Mesendoderm (in vitro differentiated cells): Measurements from ENCODE around the gene TOB2.

Experiments used
- DNase-seq: peaks from one replicate; pipeline ENCODE4 v3.0.0; 2013
- H2AK5ac ChIP-seq: 2 replicates; pipeline ENCODE4 v1.6.1; 2013; ENCODE audit warnings: low read length, inconsistent platforms
- H2BK120ac ChIP-seq: 2 replicates; pipeline ENCODE4 v1.6.1; 2013; ENCODE audit warnings: low read depth, mild to moderate bottlenecking, low read length, moderate library complexity, mixed read lengths
- H2BK15ac ChIP-seq: replicated peaks from 2 replicates; pipeline ENCODE4 v1.6.1; 2013; ENCODE audit warnings: low read depth, mild to moderate bottlenecking, moderate library complexity
- H2BK5ac ChIP-seq: 2 replicates; pipeline ENCODE4 v1.6.1; 2013; ENCODE audit warnings: low read length, inconsistent platforms
- H3K18ac ChIP-seq: 2 replicates; pipeline ENCODE4 v1.6.1; 2013; ENCODE audit warnings: mild to moderate bottlenecking, low read length, mixed read lengths
- H3K23ac ChIP-seq: one replicate; pipeline ENCODE4 v1.6.1; 2013; ENCODE audit warnings: low read length
- H3K27ac ChIP-seq: 2 replicates; pipeline ENCODE4 v1.5.1; 2013; ENCODE audit warnings: low read depth, mild to moderate bottlenecking, inconsistent platforms, low read length, moderate library complexity
- H3K27me3 ChIP-seq: 2 replicates; pipeline ENCODE4 v1.6.1; 2013; ENCODE audit warnings: low read length, control low read depth, mild to moderate bottlenecking, inconsistent platforms; ENCODE audit not compliant: insufficient read depth, poor library complexity
- H3K36me3 ChIP-seq: 2 replicates; pipeline ENCODE4 v1.6.1; 2013; ENCODE audit warnings: low read length, inconsistent platforms; ENCODE audit not compliant: control insufficient read depth, insufficient read depth
- H3K4ac ChIP-seq: one replicate; pipeline ENCODE4 v1.6.1; 2013; ENCODE audit warnings: low read depth, mild to moderate bottlenecking, low read length, moderate library complexity
- H3K4me1 ChIP-seq: 2 replicates; pipeline ENCODE4 v1.6.1; 2013; ENCODE audit warnings: low read depth, low read length, inconsistent platforms; ENCODE audit not compliant: control insufficient read depth
- H3K4me2 ChIP-seq: 2 replicates; pipeline ENCODE4 v1.6.1; 2013; ENCODE audit warnings: low read length
- H3K4me3 ChIP-seq: 2 replicates; pipeline ENCODE4 v1.5.1; 2013; ENCODE audit warnings: mild to moderate bottlenecking, low read length
- H3K56ac ChIP-seq: one replicate; pipeline ENCODE4 v1.6.1; 2013; ENCODE audit warnings: low read length
- H3K79me1 ChIP-seq: 2 replicates; pipeline ENCODE4 v1.6.1; 2013; ENCODE audit warnings: low read length, inconsistent platforms
- H3K79me2 ChIP-seq: 2 replicates; pipeline ENCODE4 v1.6.1; 2013; ENCODE audit warnings: mild to moderate bottlenecking, low read length; ENCODE audit not compliant: control insufficient read depth, insufficient read depth
- H3K9ac ChIP-seq: 2 replicates; pipeline ENCODE4 v1.6.1; 2013; ENCODE audit warnings: low read length, inconsistent platforms
- H4K5ac ChIP-seq: one replicate; pipeline ENCODE4 v1.6.1; 2013; ENCODE audit warnings: low read length
- H4K8ac ChIP-seq: one replicate; pipeline ENCODE4 v1.6.1; 2013; ENCODE audit warnings: low read depth, mild to moderate bottlenecking, control low read depth, low read length, moderate library complexity
- WGBS: extraction: QIAGEN DNeasy Blood & Tissue Kit; methylation state at CpG from one replicate; pipeline ENCODE4 v1.1.7; 2013; ENCODE audit warnings: low lambda C conversion rate, missing lambda C conversion rate; ENCODE audit not compliant: insufficient coverage; ENCODE audit errors: extremely low coverage; 5-methylcytosine and 5-hydroxymethylcytosine counted together

The TOB2 gene

DNA sequence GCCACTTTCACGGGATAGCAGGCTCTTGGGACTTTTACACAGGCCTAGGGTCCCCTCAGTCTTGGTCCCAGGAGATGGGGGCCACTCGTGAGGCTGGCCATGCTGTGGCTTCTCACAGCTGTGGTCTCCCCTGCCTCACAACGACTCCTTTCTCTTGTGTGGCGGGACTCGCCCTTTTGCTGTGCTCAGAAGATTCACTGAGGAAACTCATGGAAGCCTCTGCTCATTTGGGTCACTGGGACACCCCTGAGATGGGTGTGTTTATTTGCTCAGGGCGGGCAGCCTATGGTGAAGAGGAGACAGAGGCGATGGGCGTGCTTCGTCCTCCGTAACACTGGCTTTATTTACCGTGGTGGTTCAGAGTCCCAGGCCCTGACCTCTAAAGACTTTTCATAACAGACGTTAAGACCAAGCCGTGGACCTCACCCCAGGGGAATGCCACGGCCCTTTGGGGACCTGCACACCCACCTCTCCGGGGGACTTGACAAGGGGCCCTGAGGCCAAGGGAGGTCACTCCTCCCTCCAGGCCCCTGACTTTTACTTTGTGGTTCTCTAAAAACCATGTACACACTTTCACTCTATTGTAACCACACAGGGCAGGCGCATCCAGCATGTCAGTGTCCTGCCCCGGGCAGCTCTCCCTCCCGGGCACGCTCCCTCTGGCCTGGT, 49.3 kb downstream of the TOB2 start:
- no peak overlapping the region for H2AK5ac ChIP-seq
- H2BK15ac ChIP-seq: no peak overlapping the region
- no peak overlapping the region for H3K9ac ChIP-seq
- no peaks in the 10 kb centered on the region for H3K36me3 ChIP-seq
- H3K4me1 ChIP-seq: no peaks in the 10 kb centered on the region
- H3K18ac ChIP-seq: no peak overlapping the region
- DNase-seq: no peak
- no peak overlapping the region for H3K4me2 ChIP-seq
- no peak overlapping the region for H3K27ac ChIP-seq
- H4K5ac ChIP-seq: no peak overlapping the region
- no peak overlapping the region for H2BK120ac ChIP-seq
- no peak overlapping the region for H3K56ac ChIP-seq
- no peak overlapping the region for H3K4ac ChIP-seq
- no CpG with 5 or more reads among the region's 19 CpGs for WGBS
- no peak overlapping the region for H3K23ac ChIP-seq
- no peaks in the 10 kb centered on the region for H3K79me2 ChIP-seq
- no peak overlapping the region for H2BK5ac ChIP-seq
- no peaks in the 10 kb centered on the region for H3K79me1 ChIP-seq
- H4K8ac ChIP-seq: no peak overlapping the region
- no peaks in the 10 kb centered on the region for H3K27me3 ChIP-seq
- no peak overlapping the region for H3K4me3 ChIP-seq

DNA sequence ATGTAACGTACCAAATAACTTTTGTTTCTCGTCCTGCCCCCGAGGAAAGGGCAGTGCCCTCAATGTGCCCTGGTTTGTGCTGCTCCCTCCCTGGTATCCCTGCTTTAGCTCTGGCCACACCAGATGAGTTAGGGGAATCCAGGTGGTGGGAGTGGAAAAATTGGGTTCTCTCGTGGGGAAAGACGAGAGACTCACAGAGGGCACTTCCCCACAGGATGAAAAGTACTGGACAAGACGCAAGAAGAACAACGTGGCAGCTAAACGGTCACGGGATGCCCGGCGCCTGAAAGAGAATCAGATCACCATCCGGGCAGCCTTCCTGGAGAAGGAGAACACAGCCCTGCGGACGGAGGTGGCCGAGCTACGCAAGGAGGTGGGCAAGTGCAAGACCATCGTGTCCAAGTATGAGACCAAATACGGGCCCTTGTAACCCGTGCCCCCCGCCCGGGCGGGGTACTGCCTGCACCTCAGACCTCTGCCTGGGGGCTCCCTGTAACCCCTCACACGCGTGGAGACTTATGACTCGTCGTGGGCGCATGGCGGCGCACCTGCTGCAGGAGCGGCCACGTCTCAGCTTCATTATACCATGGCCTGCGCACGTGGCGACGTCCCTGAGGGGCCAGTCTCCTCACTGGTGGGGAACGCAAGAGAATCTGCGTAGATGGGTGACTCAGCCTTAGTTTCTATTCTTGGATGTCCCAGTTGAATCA, 50.9 kb downstream of the TOB2 start:
- Histone ChIP-seq H3K36me3 (no peaks in the 10 kb centered on the region), H2AK5ac (no peak overlapping the region), H3K79me2 (no peaks in the 10 kb centered on the region), H3K56ac (no peak overlapping the region), H3K79me1 (no peaks in the 10 kb centered on the region), H3K4me1 (no peaks in the 10 kb centered on the region), H3K27ac (no peak overlapping the region), H3K18ac (no peak overlapping the region), H3K4ac (no peak overlapping the region), H3K23ac (no peak overlapping the region), H4K5ac (no peak overlapping the region), H2BK5ac (no peak overlapping the region), H3K27me3 (no peaks in the 10 kb centered on the region), H3K9ac (no peak overlapping the region), H2BK15ac (no peak overlapping the region), H2BK120ac (no peak overlapping the region), H3K4me3 (no peak overlapping the region), H4K8ac (no peak overlapping the region), H3K4me2 (no peak overlapping the region)
- no CpG with 5 or more reads among the region's 37 CpGs for WGBS
- DNase-seq: no peak

DNA sequence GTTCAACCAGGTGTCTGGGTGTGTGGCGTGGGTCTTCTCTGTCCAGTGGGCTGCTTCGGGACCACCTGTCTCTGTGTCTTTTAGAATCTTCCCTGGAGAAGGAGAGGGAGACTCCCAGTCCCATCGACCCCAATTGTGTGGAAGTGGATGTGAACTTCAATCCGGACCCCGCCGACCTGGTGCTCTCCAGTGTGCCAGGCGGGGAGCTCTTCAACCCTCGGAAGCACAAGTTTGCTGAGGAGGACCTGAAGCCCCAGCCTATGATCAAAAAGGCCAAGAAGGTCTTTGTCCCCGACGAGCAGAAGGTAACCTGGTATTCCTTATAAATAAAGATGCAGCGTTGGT, 52.6 kb downstream of the TOB2 start:
- WGBS: no CpG with 5 or more reads among the region's 11 CpGs
- no peaks in the 10 kb centered on the region for H3K4me1 ChIP-seq
- no peak overlapping the region for H3K9ac ChIP-seq
- H3K36me3 ChIP-seq: no peaks in the 10 kb centered on the region
- H2AK5ac ChIP-seq: no peak overlapping the region
- no peak overlapping the region for H3K56ac ChIP-seq
- no peak overlapping the region for H2BK15ac ChIP-seq
- no peaks in the 10 kb centered on the region for H3K27me3 ChIP-seq
- no peak overlapping the region for H3K18ac ChIP-seq
- H2BK5ac ChIP-seq: no peak overlapping the region
- H2BK120ac ChIP-seq: no peak overlapping the region
- no peak overlapping the region for H3K23ac ChIP-seq
- DNase-seq: no peak
- no peaks in the 10 kb centered on the region for H3K79me2 ChIP-seq
- H3K4me2 ChIP-seq: no peak overlapping the region
- H4K5ac ChIP-seq: no peak overlapping the region
- H3K79me1 ChIP-seq: no peaks in the 10 kb centered on the region
- H3K27ac ChIP-seq: no peak overlapping the region
- H3K4ac ChIP-seq: no peak overlapping the region
- H3K4me3 ChIP-seq: no peak overlapping the region
- H4K8ac ChIP-seq: no peak overlapping the region

DNA sequence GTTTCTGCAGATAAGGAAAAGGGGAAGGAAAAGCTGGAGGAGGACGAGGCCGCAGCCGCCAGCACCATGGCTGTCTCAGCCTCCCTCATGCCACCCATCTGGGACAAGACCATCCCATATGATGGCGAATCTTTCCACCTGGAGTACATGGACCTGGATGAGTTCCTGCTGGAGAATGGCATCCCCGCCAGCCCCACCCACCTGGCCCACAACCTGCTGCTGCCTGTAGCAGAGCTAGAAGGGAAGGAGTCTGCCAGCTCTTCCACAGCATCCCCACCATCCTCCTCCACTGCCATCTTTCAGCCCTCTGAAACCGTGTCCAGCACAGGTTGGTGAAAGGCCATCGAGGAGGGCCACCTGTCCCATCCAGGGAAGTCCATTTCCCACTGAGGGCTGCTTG, 59.3 kb downstream of the TOB2 start:
- no peak for DNase-seq
- no peak overlapping the region for H2AK5ac ChIP-seq
- H4K8ac ChIP-seq: no peak overlapping the region
- no peak overlapping the region for H3K9ac ChIP-seq
- no peak overlapping the region for H2BK120ac ChIP-seq
- no peak overlapping the region for H3K4me3 ChIP-seq
- no peak overlapping the region for H2BK15ac ChIP-seq
- no peaks in the 10 kb centered on the region for H3K4me1 ChIP-seq
- WGBS: no CpG with 5 or more reads among the region's 7 CpGs
- no peak overlapping the region for H4K5ac ChIP-seq
- no peaks in the 10 kb centered on the region for H3K27me3 ChIP-seq
- no peaks in the 10 kb centered on the region for H3K79me2 ChIP-seq
- no peak overlapping the region for H3K27ac ChIP-seq
- H3K18ac ChIP-seq: no peak overlapping the region
- no peaks in the 10 kb centered on the region for H3K79me1 ChIP-seq
- no peak overlapping the region for H2BK5ac ChIP-seq
- no peak overlapping the region for H3K4ac ChIP-seq
- no peaks in the 10 kb centered on the region for H3K36me3 ChIP-seq
- H3K56ac ChIP-seq: no peak overlapping the region
- H3K4me2 ChIP-seq: no peak overlapping the region
- H3K23ac ChIP-seq: no peak overlapping the region

DNA sequence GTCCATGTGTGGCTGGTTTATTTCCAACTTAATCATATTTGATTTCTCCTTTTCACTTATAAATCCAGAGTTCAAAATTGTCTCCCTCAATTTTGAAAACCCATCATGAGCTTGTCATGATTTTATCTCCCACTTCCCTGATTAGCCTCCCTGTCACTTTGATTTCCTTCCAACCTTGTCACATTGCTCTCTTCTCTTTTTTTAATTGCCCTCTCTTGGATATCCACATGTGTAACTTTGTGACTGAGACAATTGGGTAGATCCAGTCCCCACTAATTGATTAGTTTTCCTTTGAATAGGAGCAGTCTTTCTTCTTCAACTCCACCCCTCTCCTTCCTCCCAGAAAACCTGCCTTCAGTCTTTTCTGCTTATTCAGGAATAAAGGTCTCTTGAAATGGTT, 62.5 kb downstream of the TOB2 start:
- no peak overlapping the region for H3K4me2 ChIP-seq
- no peaks in the 10 kb centered on the region for H3K27me3 ChIP-seq
- no peak overlapping the region for H2BK15ac ChIP-seq
- H3K27ac ChIP-seq: no peak overlapping the region
- no peak overlapping the region for H4K8ac ChIP-seq
- H2BK120ac ChIP-seq: no peak overlapping the region
- no peak overlapping the region for H3K9ac ChIP-seq
- no peak overlapping the region for H3K4ac ChIP-seq
- H3K4me1 ChIP-seq: peaks cover 2% of the 10 kb centered on the region
- H3K56ac ChIP-seq: no peak overlapping the region
- H2BK5ac ChIP-seq: no peak overlapping the region
- no peaks in the 10 kb centered on the region for H3K79me1 ChIP-seq
- no peaks in the 10 kb centered on the region for H3K36me3 ChIP-seq
- no peaks in the 10 kb centered on the region for H3K79me2 ChIP-seq
- no peak overlapping the region for H3K23ac ChIP-seq
- H3K18ac ChIP-seq: no peak overlapping the region
- no peak overlapping the region for H2AK5ac ChIP-seq
- no peak for DNase-seq
- no peak overlapping the region for H4K5ac ChIP-seq
- H3K4me3 ChIP-seq: no peak overlapping the region
